GM12878 (cell line): ENCODE results near the gene NBEA. TPM values are rescaled to one million over a fixed set of nuclear protein-coding genes. Genes with fewer than 3 reads are reported as not detected.

Experiments used
- ATAC-seq: fragments of 200-7000 bp; cut with Tn5 transposase; 3 replicates; pipeline ENCODE4 v1.9.1; 2020; ENCODE audit warnings: mild to moderate bottlenecking, moderate library complexity
- BruUV-seq: library from RNA; stranded (reverse); fragments of 400-500 nt; replicated peaks from 2 replicates; lab custom pipeline; 2021; lab: Mats Ljungman, UMichigan
- CTCF ChIA-PET: fragments of 300-600 bp; sonication (Branson Sonifier 250); formaldehyde crosslinking; extraction: SDS; loops from one replicate; lab custom pipeline; 2021; ENCODE audit warnings: inconsistent platforms; lab: Yijun Ruan, JAX
- POLR2A ChIA-PET: fragments of 350-600 bp; formaldehyde crosslinking; extraction: SDS; loops from one replicate; lab custom pipeline; 2021; ENCODE audit warnings: inconsistent platforms; lab: Charles Lee
- RAD21 ChIA-PET: fragments of 300-600 bp; sonication (Branson Sonifier 250); formaldehyde crosslinking; loops from one replicate; lab custom pipeline; 2023; ENCODE audit warnings: antibody characterized with exemption; ENCODE audit not compliant: unreplicated experiment; lab: Charles Lee
- SMC1A ChIA-PET: fragments of 300-600 bp; sonication (Branson Sonifier 250); formaldehyde crosslinking; loops from one replicate; lab custom pipeline; 2023; ENCODE audit not compliant: unreplicated experiment, uncharacterized antibody; lab: Charles Lee
- DNase-seq: peaks from one replicate; pipeline ENCODE4 v3.0.0-alpha.2; 2011; ENCODE audit warnings: low read depth, low spot score
- FAIRE-seq: peaks from 3 replicates; lab custom pipeline; 2011; peaks lifted over from hg19 to GRCh38; lab: Jason Lieb, UNC
- H2AFZ ChIP-seq: 2 replicates; pipeline ENCODE4 v1.6.0; 2011; ENCODE audit warnings: low read depth, low read length, control low read depth; ENCODE audit not compliant: control insufficient read depth
- H3K27ac ChIP-seq: 2 replicates; pipeline ENCODE4 v1.5.1; 2011; ENCODE audit warnings: control low read depth; ENCODE audit not compliant: control insufficient read depth, insufficient read depth
- H3K27me3 ChIP-seq, 2 experiments: replicated peaks in 1 of 2; 2 replicates each; pipeline versions ENCODE4 v1.6.0 to v1.6.1; 2011; ENCODE audit warnings: low read length in 1 of 2; ENCODE audit not compliant: control insufficient read depth in 2 of 2, insufficient read depth in 2 of 2
- H3K36me3 ChIP-seq, 2 experiments: 2 replicates each; pipeline ENCODE4 v1.5.1; 2011; ENCODE audit warnings: low read length in 1 of 2; ENCODE audit not compliant: control insufficient read depth in 2 of 2, insufficient read depth in 2 of 2
- H3K4me1 ChIP-seq: 2 replicates; pipeline ENCODE4 v1.6.1; 2011; ENCODE audit warnings: mild to moderate bottlenecking, low read length, moderate library complexity, mixed read lengths; ENCODE audit not compliant: control insufficient read depth, insufficient read depth
- H3K4me2 ChIP-seq: 2 replicates; pipeline ENCODE4 v1.6.0; 2011; ENCODE audit warnings: control low read depth; ENCODE audit not compliant: control insufficient read depth, insufficient read depth
- H3K4me3 ChIP-seq: fragments of 200-600 bp; sonication (generic); 2 replicates; pipeline ENCODE4 v1.5.1; 2016
- H3K79me2 ChIP-seq: 2 replicates; pipeline ENCODE4 v1.6.0; 2011; ENCODE audit warnings: low read length; ENCODE audit not compliant: control insufficient read depth, insufficient read depth
- H3K9ac ChIP-seq: 2 replicates; pipeline ENCODE4 v1.8.0; 2011; ENCODE audit warnings: low read length, control low read depth, mixed read lengths; ENCODE audit not compliant: control insufficient read depth, insufficient read depth
- H3K9me3 ChIP-seq: replicated peaks from 3 replicates; pipeline ENCODE4 v1.5.1; 2011; ENCODE audit warnings: mild to moderate bottlenecking, low read length; ENCODE audit not compliant: control insufficient read depth, insufficient read depth
- H4K20me1 ChIP-seq: 2 replicates; pipeline ENCODE4 v1.6.0; 2011; ENCODE audit not compliant: control insufficient read depth, insufficient read depth
- EP300 ChIP-seq, 2 experiments: fragments of 150-350 bp in 1 of 2; IDR thresholded peaks; 2 replicates each; pipeline ENCODE4 v1.6.1; 2011 to 2012; ENCODE audit warnings: low read depth in 2 of 2, low read length in 2 of 2, borderline replicate concordance in 1 of 2, improper control_type of control experiment in 1 of 2, inconsistent platforms in 1 of 2; ENCODE audit not compliant: control insufficient read depth in 1 of 2
- KDM1A ChIP-seq: fragments of 200-600 bp; sonication (generic); IDR thresholded peaks from 2 replicates; pipeline ENCODE4 v1.6.1; 2016; ENCODE audit warnings: borderline replicate concordance
- PAX5 ChIP-seq: IDR thresholded peaks from 2 replicates; pipeline ENCODE4 v1.6.1; 2011; ENCODE audit warnings: low read depth, low read length, borderline replicate concordance
- PAX8 ChIP-seq: fragments of 450-650 bp; IDR thresholded peaks from 2 replicates; pipeline ENCODE4 v1.6.1; 2017; ENCODE audit warnings: mild to moderate bottlenecking, moderate library complexity
- RFX5 ChIP-seq: IDR thresholded peaks from 2 replicates; pipeline ENCODE4 v1.6.1; 2011; ENCODE audit warnings: low read depth, low read length, improper control_type of control experiment
- SKIL ChIP-seq: fragments of 450-650 bp; IDR thresholded peaks from 2 replicates; pipeline ENCODE4 v1.6.1; 2017; ENCODE audit warnings: mild to moderate bottlenecking, low read depth, inconsistent platforms; ENCODE audit not compliant: poor library complexity, severe bottlenecking
- SMAD5 ChIP-seq: IDR thresholded peaks from 2 replicates; pipeline ENCODE4 v1.6.1; 2016; ENCODE audit warnings: antibody characterized with exemption, low read depth
- TARDBP ChIP-seq: IDR thresholded peaks from 2 replicates; pipeline ENCODE4 v1.6.1; 2016; ENCODE audit warnings: borderline replicate concordance
- TBL1XR1 ChIP-seq: IDR thresholded peaks from 2 replicates; pipeline ENCODE4 v1.6.1; 2012; ENCODE audit warnings: low read depth, low read length, improper control_type of control experiment
- TCF12 ChIP-seq: IDR thresholded peaks from 2 replicates; pipeline ENCODE4 v1.6.1; 2011; ENCODE audit warnings: low read depth, mild to moderate bottlenecking, low read length
- ZSCAN29 ChIP-seq: fragments of 450-650 bp; IDR thresholded peaks from 2 replicates; pipeline ENCODE4 v1.6.1; 2017; ENCODE audit warnings: mild to moderate bottlenecking, moderate library complexity
- WGBS: methylation state at CpG from one replicate; pipeline ENCODE4 v1.1.6; 2016; ENCODE audit warnings: low lambda C conversion rate; ENCODE audit not compliant: insufficient replicate concordance, insufficient coverage; ENCODE audit errors: missing lambda C conversion rate; 5-methylcytosine and 5-hydroxymethylcytosine counted together
- in situ Hi-C: fragments of 300-500 bp; cut with MboI; formaldehyde crosslinking; loops from 9 replicates; pipeline ENCODE4 v1.14.3; 2018; ENCODE audit warnings: mixed read lengths
- intact Hi-C: fragments of 100-400 bp; cut with micrococcal nuclease; formaldehyde crosslinking; loops from one replicate; pipeline ENCODE4 v1.14.2; 2022; ENCODE audit not compliant: unreplicated experiment
- polyA plus RNA-seq, 11 experiments: library from polyadenylated mRNA; depleted of rRNA in 4 of 11; unstranded in 6 of 11; stranded (reverse) in 5 of 11; fragments of >200 nt; fragmentation: Nextera tagmentation in 4 of 11; fragmentation: Illumina TruSeq in 1 of 11; extraction: Ambion mirVana in 4 of 11; extraction: Trizol in 1 of 11; gene quantifications; 1 replicate in 1 of 11; 2 replicates in 10 of 11; pipeline versions ENCODE4 v1.2.1 to v1.2.3, GENCODE V29; 2011 to 2016; ENCODE audit warnings: inconsistent platforms in 2 of 11, missing spikeins in 2 of 11, low read depth in 1 of 11
- total RNA-seq, 4 experiments: library from RNA; depleted of rRNA in 3 of 4; stranded (reverse); fragments of >200 nt in 3 of 4; fragmentation: Illumina TruSeq in 1 of 4; extraction: Trizol in 1 of 4; gene quantifications; 2 replicates each; pipeline versions ENCODE4 v1.2.1 to v1.2.3, GENCODE V29; 2013 to 2021
- TF ChIP-seq, protein P1 (sequence below): IDR thresholded peaks from 2 replicates; pipeline ENCODE4 v1.6.1; 2011; ENCODE audit warnings: borderline replicate concordance, low read depth, mild to moderate bottlenecking, moderate library complexity, low read length; ENCODE audit not compliant: insufficient read depth, poor library complexity, severe bottlenecking
- TF ChIP-seq, protein P2 (sequence below): fragments of 450-650 bp; IDR thresholded peaks from 2 replicates; pipeline ENCODE4 v1.6.1; 2017; ENCODE audit warnings: borderline replicate concordance
- TF ChIP-seq, protein P3 (sequence below): fragments of 450-650 bp; IDR thresholded peaks from 2 replicates; pipeline ENCODE4 v1.6.1; 2016; ENCODE audit warnings: mild to moderate bottlenecking
- TF ChIP-seq, protein P4 (sequence below): IDR thresholded peaks from 2 replicates; pipeline ENCODE4 v1.6.1; 2011; ENCODE audit warnings: low read depth, mild to moderate bottlenecking, low read length, moderate library complexity, borderline replicate concordance; ENCODE audit errors: extremely low read depth

The NBEA gene
- total and polyA plus RNA-seq, 10 of the 15 experiments (the other 5 are each of a cell fraction or from before 2014, with no cell fraction given): 0.23 to 3.6 (median 0.55) TPM

DNA sequence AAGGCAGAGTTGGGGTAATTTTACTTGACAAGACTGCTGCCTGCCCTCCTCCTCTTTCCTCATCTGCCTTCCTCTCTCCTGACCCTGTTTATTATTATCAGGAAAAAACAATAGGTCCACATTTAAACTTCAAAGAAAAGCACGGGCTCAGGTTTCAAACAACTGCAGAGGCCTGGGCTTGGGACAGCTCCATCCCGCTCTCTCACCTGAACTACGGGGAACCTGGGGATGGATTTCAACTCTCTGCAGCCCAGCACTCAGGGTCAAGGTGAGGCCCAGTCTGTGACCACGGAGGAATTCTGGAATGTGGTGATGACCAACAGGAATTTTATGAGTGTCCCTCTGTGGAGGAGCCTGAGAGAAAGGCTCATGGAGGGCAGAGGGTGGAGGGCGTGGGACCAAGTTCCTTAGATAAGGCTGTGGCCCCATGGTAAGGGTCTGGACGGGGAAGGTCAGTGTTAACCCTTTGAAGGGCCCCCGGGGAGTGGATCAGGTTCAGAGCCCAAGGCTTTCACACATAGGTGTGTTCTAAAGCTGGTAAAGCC, 755.2 kb downstream of the NBEA start:
- Histone ChIP-seq H3K27me3 (no peaks in the 10 kb centered on the region), H3K4me1 (no peaks in the 10 kb centered on the region), H3K9ac (no peak overlapping the region), H3K27ac (no peak overlapping the region), H3K4me3 (no peak overlapping the region), H3K4me2 (no peak overlapping the region), H2AFZ (no peak overlapping the region), H3K36me3 (no peaks in the 10 kb centered on the region), H3K79me2 (no peaks in the 10 kb centered on the region), H4K20me1 (no peaks in the 10 kb centered on the region), H3K9me3 (no peaks in the 10 kb centered on the region)
- in situ Hi-C loops (no loop called here), intact Hi-C loops (no loop called here)
- no peak for FAIRE-seq
- TF ChIP-seq SMAD5: no peak
- TF ChIP-seq TARDBP: no peak
- no peak for TF ChIP-seq SKIL
- TF ChIP-seq, protein P1, sequence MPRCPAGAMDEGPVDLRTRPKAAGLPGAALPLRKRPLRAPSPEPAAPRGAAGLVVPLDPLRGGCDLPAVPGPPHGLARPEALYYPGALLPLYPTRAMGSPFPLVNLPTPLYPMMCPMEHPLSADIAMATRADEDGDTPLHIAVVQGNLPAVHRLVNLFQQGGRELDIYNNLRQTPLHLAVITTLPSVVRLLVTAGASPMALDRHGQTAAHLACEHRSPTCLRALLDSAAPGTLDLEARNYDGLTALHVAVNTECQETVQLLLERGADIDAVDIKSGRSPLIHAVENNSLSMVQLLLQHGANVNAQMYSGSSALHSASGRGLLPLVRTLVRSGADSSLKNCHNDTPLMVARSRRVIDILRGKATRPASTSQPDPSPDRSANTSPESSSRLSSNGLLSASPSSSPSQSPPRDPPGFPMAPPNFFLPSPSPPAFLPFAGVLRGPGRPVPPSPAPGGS: no peak
- no peak for TF ChIP-seq TBL1XR1
- TF ChIP-seq, protein P2, sequence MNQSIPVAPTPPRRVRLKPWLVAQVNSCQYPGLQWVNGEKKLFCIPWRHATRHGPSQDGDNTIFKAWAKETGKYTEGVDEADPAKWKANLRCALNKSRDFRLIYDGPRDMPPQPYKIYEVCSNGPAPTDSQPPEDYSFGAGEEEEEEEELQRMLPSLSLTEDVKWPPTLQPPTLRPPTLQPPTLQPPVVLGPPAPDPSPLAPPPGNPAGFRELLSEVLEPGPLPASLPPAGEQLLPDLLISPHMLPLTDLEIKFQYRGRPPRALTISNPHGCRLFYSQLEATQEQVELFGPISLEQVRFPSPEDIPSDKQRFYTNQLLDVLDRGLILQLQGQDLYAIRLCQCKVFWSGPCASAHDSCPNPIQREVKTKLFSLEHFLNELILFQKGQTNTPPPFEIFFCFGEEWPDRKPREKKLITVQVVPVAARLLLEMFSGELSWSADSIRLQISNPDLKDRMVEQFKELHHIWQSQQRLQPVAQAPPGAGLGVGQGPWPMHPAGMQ: no peak
- TF ChIP-seq RFX5: no peak
- no peak for TF ChIP-seq TCF12
- TF ChIP-seq, protein P3, sequence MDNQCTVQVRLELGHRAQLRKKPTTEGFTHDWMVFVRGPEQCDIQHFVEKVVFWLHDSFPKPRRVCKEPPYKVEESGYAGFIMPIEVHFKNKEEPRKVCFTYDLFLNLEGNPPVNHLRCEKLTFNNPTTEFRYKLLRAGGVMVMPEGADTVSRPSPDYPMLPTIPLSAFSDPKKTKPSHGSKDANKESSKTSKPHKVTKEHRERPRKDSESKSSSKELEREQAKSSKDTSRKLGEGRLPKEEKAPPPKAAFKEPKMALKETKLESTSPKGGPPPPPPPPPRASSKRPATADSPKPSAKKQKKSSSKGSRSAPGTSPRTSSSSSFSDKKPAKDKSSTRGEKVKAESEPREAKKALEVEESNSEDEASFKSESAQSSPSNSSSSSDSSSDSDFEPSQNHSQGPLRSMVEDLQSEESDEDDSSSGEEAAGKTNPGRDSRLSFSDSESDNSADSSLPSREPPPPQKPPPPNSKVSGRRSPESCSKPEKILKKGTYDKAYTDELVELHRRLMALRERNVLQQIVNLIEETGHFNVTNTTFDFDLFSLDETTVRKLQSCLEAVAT: no peak
- TF ChIP-seq, protein P4, sequence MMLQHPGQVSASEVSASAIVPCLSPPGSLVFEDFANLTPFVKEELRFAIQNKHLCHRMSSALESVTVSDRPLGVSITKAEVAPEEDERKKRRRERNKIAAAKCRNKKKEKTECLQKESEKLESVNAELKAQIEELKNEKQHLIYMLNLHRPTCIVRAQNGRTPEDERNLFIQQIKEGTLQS: no peak
- TF ChIP-seq PAX8: no peak
- TF ChIP-seq KDM1A: no peak
- no peak for TF ChIP-seq PAX5
- TF ChIP-seq EP300 (IDR thresholded peaks at IDR 0.05; ENCODE audit: borderline replicate concordance in 1 of 2, control insufficient read depth in 1 of 2, low read depth in 2 of 2, low read length in 2 of 2): no peak
- TF ChIP-seq ZSCAN29: no peak
- no peak for DNase-seq
- 16% methylated on average over 7 of the region's 7 CpGs for WGBS
- ChIA-PET CTCF (no interaction called here), RAD21 (no interaction called here), POLR2A (no interaction called here), SMC1A (interaction anchor here (0.7 kb wide), 1 partner anchor 42 kb away, joined by 3 read pairs; no protein-coding TSS in a partner anchor)
- no peak for ATAC-seq
- BruUV-seq: no TSS peak
